WTC11 (cell line): ENCODE results near the gene NSUN4. TPM values are rescaled to one million over a fixed set of nuclear protein-coding genes. Genes with fewer than 3 reads are reported as not detected.

Source experiments
- ATAC-seq: fragments of 200-7000 bp; cut with Tn5 transposase; 2 replicates; pipeline ENCODE4 v1.10.0; 2021; ENCODE audit warnings: mild to moderate bottlenecking, moderate library complexity
- CTCF ChIA-PET: fragments of 300-600 bp; sonication (Branson Sonifier 250); formaldehyde crosslinking; loops from one replicate; lab custom pipeline; 2021; ENCODE audit warnings: antibody characterized with exemption; lab: Charles Lee
- POLR2A ChIA-PET: fragments of 350-600 bp; sonication (Branson Sonifier 250); formaldehyde crosslinking; loops from one replicate; lab custom pipeline; 2021; ENCODE audit warnings: antibody characterized with exemption; lab: Charles Lee
- DNase-seq: peaks from one replicate; pipeline ENCODE4 v3.0.0; 2021; ENCODE audit warnings: low spot score
- H3K27ac Mint-ChIP-seq: 2 replicates; pipeline ENCODE4 v1.8.0; 2021; ENCODE audit warnings: mixed read lengths
- H3K27me3 Mint-ChIP-seq: 2 replicates; pipeline ENCODE4 v1.8.0; 2021; ENCODE audit warnings: low read depth, mild to moderate bottlenecking, moderate library complexity, mixed read lengths
- H3K36me3 Mint-ChIP-seq: 2 replicates; pipeline ENCODE4 v1.8.0; 2021; ENCODE audit warnings: mixed read lengths
- H3K4me1 Mint-ChIP-seq: 2 replicates; pipeline ENCODE4 v1.8.0; 2022; ENCODE audit warnings: mixed read lengths
- H3K4me3 Mint-ChIP-seq: 2 replicates; pipeline ENCODE4 v1.8.0; 2021; ENCODE audit warnings: mild to moderate bottlenecking, moderate library complexity, mixed read lengths
- H3K9me3 Mint-ChIP-seq: 2 replicates; pipeline ENCODE4 v1.8.0; 2021; ENCODE audit warnings: mixed read lengths
- CBFB ChIP-seq: sonication (generic); formaldehyde crosslinking; IDR thresholded peaks from 2 replicates; pipeline ENCODE4 v1.8.1; 2022; ENCODE audit warnings: mild to moderate bottlenecking, low read depth, missing genetic modification reagents
- CREM ChIP-seq: sonication (generic); formaldehyde crosslinking; IDR thresholded peaks from 2 replicates; pipeline ENCODE4 v1.8.1; 2022; ENCODE audit warnings: mild to moderate bottlenecking, missing genetic modification reagents, moderate library complexity
- CTCF ChIP-seq: fragments of 200-600 bp; IDR thresholded peaks from 2 replicates; pipeline ENCODE4 v1.8.0; 2022; ENCODE audit warnings: antibody characterized with exemption
- ETV6 ChIP-seq: sonication (generic); formaldehyde crosslinking; IDR thresholded peaks from 2 replicates; pipeline ENCODE4 v1.8.1; 2022; ENCODE audit warnings: mild to moderate bottlenecking, missing genetic modification reagents
- FOXP1 ChIP-seq: sonication (generic); formaldehyde crosslinking; IDR thresholded peaks from 2 replicates; pipeline ENCODE4 v1.8.0; 2022; ENCODE audit warnings: missing genetic modification reagents, mild to moderate bottlenecking, moderate library complexity, borderline replicate concordance
- KAT7 ChIP-seq: sonication (generic); formaldehyde crosslinking; IDR thresholded peaks from 2 replicates; pipeline ENCODE4 v1.8.1; 2023; ENCODE audit warnings: missing genetic modification reagents, mild to moderate bottlenecking, borderline replicate concordance
- NFYB ChIP-seq: sonication (generic); formaldehyde crosslinking; conservative IDR thresholded peaks from 2 replicates; pipeline ENCODE4 v1.8.0; 2022; ENCODE audit warnings: low read depth, missing genetic modification reagents
- NR1H2 ChIP-seq: sonication (generic); formaldehyde crosslinking; IDR thresholded peaks from 2 replicates; pipeline ENCODE4 v1.9.0; 2021; ENCODE audit warnings: mild to moderate bottlenecking, moderate library complexity, missing genetic modification reagents
- PRDM15 ChIP-seq: sonication (generic); formaldehyde crosslinking; IDR thresholded peaks from 2 replicates; pipeline ENCODE4 v1.8.0; 2022; ENCODE audit warnings: missing genetic modification reagents
- RELA ChIP-seq: sonication (generic); formaldehyde crosslinking; IDR thresholded peaks from 2 replicates; pipeline ENCODE4 v1.8.1; 2022; ENCODE audit warnings: missing genetic modification reagents, mild to moderate bottlenecking, borderline replicate concordance
- TEAD1 ChIP-seq: sonication (generic); formaldehyde crosslinking; IDR thresholded peaks from 2 replicates; pipeline ENCODE4 v1.8.0; 2022; ENCODE audit warnings: mild to moderate bottlenecking, missing genetic modification reagents
- TEAD4 ChIP-seq: sonication (generic); formaldehyde crosslinking; IDR thresholded peaks from 2 replicates; pipeline ENCODE4 v1.8.0; 2022; ENCODE audit warnings: mild to moderate bottlenecking, missing genetic modification reagents
- ZBTB43 ChIP-seq: sonication (generic); formaldehyde crosslinking; IDR thresholded peaks from 2 replicates; pipeline ENCODE4 v1.8.1; 2023; ENCODE audit warnings: mild to moderate bottlenecking, missing genetic modification reagents
- ZNF219 ChIP-seq: sonication (generic); formaldehyde crosslinking; IDR thresholded peaks from 2 replicates; pipeline ENCODE4 v1.8.0; 2023; ENCODE audit warnings: missing genetic modification reagents, mild to moderate bottlenecking, borderline replicate concordance
- ZNF263 ChIP-seq: sonication (generic); formaldehyde crosslinking; IDR thresholded peaks from 2 replicates; pipeline ENCODE4 v1.8.1; 2022; ENCODE audit warnings: low read depth, mild to moderate bottlenecking, moderate library complexity, missing genetic modification reagents
- ZNF396 ChIP-seq: fragments of 250-450 bp; sonication (Bioruptor Pico); IDR thresholded peaks from 2 replicates; pipeline ENCODE4 v1.8.0; 2021; ENCODE audit warnings: mild to moderate bottlenecking, moderate library complexity, borderline replicate concordance
- ZNF416 ChIP-seq: fragments of 250-450 bp; sonication (Bioruptor Pico); IDR thresholded peaks from 2 replicates; pipeline ENCODE4 v1.9.0; 2021; ENCODE audit warnings: mild to moderate bottlenecking, inconsistent platforms
- ZNF671 ChIP-seq: fragments of 250-450 bp; sonication (Bioruptor Pico); IDR thresholded peaks from 2 replicates; pipeline ENCODE4 v1.8.0; 2021; ENCODE audit warnings: mild to moderate bottlenecking
- total RNA-seq: library from RNA; stranded (reverse); gene quantifications from 3 replicates; pipeline ENCODE4 v1.2.3, GENCODE V29; 2021
- TF ChIP-seq, protein P1 (sequence below): fragments of 250-450 bp; sonication (Bioruptor Pico); IDR thresholded peaks from 2 replicates; pipeline ENCODE4 v1.9.0; 2021; ENCODE audit warnings: mild to moderate bottlenecking, borderline replicate concordance
- TF ChIP-seq, protein P2 (sequence below): sonication (generic); formaldehyde crosslinking; IDR thresholded peaks from 2 replicates; pipeline ENCODE4 v1.8.0; 2023; ENCODE audit warnings: mild to moderate bottlenecking, missing genetic modification reagents
- TF ChIP-seq, protein P3 (sequence below): fragments of 250-450 bp; sonication (Bioruptor Pico); IDR thresholded peaks from 2 replicates; pipeline ENCODE4 v1.8.0; 2021; ENCODE audit warnings: mild to moderate bottlenecking

NSUN4 gene
- total RNA-seq, 1 experiment from 2014 or later = 22.6 TPM

GRCh38 chr1:46379996-46380395 lies 39.4 kb downstream of the NSUN4 start (continued):
- TF ChIP-seq FOXP1 (CRISPR knock-in tag) = no peak
- TF ChIP-seq, protein P1, sequence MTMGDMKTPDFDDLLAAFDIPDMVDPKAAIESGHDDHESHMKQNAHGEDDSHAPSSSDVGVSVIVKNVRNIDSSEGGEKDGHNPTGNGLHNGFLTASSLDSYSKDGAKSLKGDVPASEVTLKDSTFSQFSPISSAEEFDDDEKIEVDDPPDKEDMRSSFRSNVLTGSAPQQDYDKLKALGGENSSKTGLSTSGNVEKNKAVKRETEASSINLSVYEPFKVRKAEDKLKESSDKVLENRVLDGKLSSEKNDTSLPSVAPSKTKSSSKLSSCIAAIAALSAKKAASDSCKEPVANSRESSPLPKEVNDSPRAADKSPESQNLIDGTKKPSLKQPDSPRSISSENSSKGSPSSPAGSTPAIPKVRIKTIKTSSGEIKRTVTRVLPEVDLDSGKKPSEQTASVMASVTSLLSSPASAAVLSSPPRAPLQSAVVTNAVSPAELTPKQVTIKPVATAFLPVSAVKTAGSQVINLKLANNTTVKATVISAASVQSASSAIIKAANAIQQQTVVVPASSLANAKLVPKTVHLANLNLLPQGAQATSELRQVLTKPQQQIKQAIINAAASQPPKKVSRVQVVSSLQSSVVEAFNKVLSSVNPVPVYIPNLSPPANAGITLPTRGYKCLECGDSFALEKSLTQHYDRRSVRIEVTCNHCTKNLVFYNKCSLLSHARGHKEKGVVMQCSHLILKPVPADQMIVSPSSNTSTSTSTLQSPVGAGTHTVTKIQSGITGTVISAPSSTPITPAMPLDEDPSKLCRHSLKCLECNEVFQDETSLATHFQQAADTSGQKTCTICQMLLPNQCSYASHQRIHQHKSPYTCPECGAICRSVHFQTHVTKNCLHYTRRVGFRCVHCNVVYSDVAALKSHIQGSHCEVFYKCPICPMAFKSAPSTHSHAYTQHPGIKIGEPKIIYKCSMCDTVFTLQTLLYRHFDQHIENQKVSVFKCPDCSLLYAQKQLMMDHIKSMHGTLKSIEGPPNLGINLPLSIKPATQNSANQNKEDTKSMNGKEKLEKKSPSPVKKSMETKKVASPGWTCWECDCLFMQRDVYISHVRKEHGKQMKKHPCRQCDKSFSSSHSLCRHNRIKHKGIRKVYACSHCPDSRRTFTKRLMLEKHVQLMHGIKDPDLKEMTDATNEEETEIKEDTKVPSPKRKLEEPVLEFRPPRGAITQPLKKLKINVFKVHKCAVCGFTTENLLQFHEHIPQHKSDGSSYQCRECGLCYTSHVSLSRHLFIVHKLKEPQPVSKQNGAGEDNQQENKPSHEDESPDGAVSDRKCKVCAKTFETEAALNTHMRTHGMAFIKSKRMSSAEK (CRISPR knock-in tag) = no peak
- TF ChIP-seq, protein P2, sequence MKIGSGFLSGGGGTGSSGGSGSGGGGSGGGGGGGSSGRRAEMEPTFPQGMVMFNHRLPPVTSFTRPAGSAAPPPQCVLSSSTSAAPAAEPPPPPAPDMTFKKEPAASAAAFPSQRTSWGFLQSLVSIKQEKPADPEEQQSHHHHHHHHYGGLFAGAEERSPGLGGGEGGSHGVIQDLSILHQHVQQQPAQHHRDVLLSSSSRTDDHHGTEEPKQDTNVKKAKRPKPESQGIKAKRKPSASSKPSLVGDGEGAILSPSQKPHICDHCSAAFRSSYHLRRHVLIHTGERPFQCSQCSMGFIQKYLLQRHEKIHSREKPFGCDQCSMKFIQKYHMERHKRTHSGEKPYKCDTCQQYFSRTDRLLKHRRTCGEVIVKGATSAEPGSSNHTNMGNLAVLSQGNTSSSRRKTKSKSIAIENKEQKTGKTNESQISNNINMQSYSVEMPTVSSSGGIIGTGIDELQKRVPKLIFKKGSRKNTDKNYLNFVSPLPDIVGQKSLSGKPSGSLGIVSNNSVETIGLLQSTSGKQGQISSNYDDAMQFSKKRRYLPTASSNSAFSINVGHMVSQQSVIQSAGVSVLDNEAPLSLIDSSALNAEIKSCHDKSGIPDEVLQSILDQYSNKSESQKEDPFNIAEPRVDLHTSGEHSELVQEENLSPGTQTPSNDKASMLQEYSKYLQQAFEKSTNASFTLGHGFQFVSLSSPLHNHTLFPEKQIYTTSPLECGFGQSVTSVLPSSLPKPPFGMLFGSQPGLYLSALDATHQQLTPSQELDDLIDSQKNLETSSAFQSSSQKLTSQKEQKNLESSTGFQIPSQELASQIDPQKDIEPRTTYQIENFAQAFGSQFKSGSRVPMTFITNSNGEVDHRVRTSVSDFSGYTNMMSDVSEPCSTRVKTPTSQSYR (CRISPR knock-in tag) = no peak

GRCh38 chr1:46380508-46380907 lies 39.9 kb downstream of the NSUN4 start:
- peaks cover 8% of the 10 kb centered on the region for H3K4me1 Mint-ChIP-seq
- peaks cover 6% of the 10 kb centered on the region; the same call in 1 of the 2 replicates for H3K27me3 Mint-ChIP-seq
- CTCF ChIA-PET = interaction anchor here (1.3 to 2.4 kb wide), 3 partner anchors 32 to 157 kb away, joined by 3 to 9 read pairs (median 5); no protein-coding TSS in a partner anchor
- H3K9me3 Mint-ChIP-seq = peaks cover 19% of the 10 kb centered on the region
- ATAC-seq (no peak), DNase-seq (no peak)
- H3K36me3 Mint-ChIP-seq = peaks cover 12% of the 10 kb centered on the region
- POLR2A ChIA-PET = no interaction called here
- no peak overlapping the region for H3K4me3 Mint-ChIP-seq
- H3K27ac Mint-ChIP-seq = no peak overlapping the region
- TF ChIP-seq CBFB = no peak
- TF ChIP-seq ZNF396 (CRISPR knock-in tag) = no peak
- TF ChIP-seq NFYB (CRISPR knock-in tag) = no peak
- TF ChIP-seq ZNF671 (CRISPR knock-in tag) = no peak
- no peak for TF ChIP-seq FOXP1 (CRISPR knock-in tag)
- TF ChIP-seq, protein P3, sequence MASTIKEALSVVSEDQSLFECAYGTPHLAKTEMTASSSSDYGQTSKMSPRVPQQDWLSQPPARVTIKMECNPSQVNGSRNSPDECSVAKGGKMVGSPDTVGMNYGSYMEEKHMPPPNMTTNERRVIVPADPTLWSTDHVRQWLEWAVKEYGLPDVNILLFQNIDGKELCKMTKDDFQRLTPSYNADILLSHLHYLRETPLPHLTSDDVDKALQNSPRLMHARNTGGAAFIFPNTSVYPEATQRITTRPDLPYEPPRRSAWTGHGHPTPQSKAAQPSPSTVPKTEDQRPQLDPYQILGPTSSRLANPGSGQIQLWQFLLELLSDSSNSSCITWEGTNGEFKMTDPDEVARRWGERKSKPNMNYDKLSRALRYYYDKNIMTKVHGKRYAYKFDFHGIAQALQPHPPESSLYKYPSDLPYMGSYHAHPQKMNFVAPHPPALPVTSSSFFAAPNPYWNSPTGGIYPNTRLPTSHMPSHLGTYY (CRISPR knock-in tag) = no peak
- TF ChIP-seq ZNF416 (CRISPR knock-in tag) = no peak
- TF ChIP-seq PRDM15 (CRISPR knock-in tag) = no peak
- TF ChIP-seq NR1H2 = no peak
- TF ChIP-seq ZBTB43 (CRISPR knock-in tag) = no peak
- no peak for TF ChIP-seq TEAD4
- no peak for TF ChIP-seq ZNF219 (CRISPR knock-in tag)
- no peak for TF ChIP-seq KAT7
- TF ChIP-seq CTCF = no peak
- TF ChIP-seq CREM (CRISPR knock-in tag) = no peak
- no peak for TF ChIP-seq RELA (CRISPR knock-in tag)
- TF ChIP-seq ZNF263 (CRISPR knock-in tag) = no peak
- TF ChIP-seq ETV6 (CRISPR knock-in tag) = no peak
- TF ChIP-seq TEAD1 (CRISPR knock-in tag) = no peak
